Neural cell (in vitro differentiated cells): ENCODE data around the gene TXNDC16.

ENCODE experiments used
- EP300 ChIP-seq: fragments of 450-650 bp; conservative IDR thresholded peaks from 2 replicates; pipeline ENCODE4 v1.6.1; 2014; ENCODE audit warnings: antibody characterized with exemption, mild to moderate bottlenecking, moderate library complexity; ENCODE audit not compliant: poor library complexity, severe bottlenecking
- EZH2 ChIP-seq: fragments of 200-600, 300-800 bp; shearing (Covaris generic), sonication (generic); IDR thresholded peaks from 2 replicates; pipeline ENCODE4 v1.6.1; 2014; ENCODE audit warnings: antibody characterized with exemption, low read length, borderline replicate concordance, mild to moderate bottlenecking; ENCODE audit not compliant: insufficient read depth, poor library complexity, severe bottlenecking
- POLR2AphosphoS5 ChIP-seq: IDR thresholded peaks from 2 replicates; pipeline ENCODE4 v1.6.1; 2012
- TAF1 ChIP-seq: IDR thresholded peaks from 2 replicates; pipeline ENCODE4 v1.6.1; 2012; ENCODE audit warnings: low read depth
- TF ChIP-seq, protein P1 (sequence below): fragments of 450-650 bp; IDR thresholded peaks from 2 replicates; pipeline ENCODE4 v1.5.1; 2014; ENCODE audit warnings: antibody characterized with exemption, mild to moderate bottlenecking, moderate library complexity; ENCODE audit not compliant: poor library complexity, severe bottlenecking

DNA sequence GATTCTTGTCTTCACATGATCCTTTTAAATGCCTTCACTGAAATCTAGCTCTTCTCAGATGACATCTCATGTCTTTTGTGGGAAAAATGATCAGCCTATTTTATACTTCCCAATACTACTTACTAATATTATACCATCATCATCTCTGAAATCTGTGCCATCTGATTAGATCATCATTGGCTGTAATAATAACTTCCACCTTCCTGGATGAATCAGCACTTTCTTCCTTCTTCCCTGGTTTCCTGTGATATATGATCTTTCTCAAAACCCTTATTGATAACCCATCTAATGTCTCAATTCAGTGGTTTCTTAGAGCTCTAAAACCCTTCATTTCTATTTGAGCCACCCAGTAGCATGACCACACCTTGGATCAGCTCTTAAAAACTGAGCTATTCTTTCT lies 31.2 kb upstream of the TXNDC16 start:
- TF ChIP-seq, protein P1, sequence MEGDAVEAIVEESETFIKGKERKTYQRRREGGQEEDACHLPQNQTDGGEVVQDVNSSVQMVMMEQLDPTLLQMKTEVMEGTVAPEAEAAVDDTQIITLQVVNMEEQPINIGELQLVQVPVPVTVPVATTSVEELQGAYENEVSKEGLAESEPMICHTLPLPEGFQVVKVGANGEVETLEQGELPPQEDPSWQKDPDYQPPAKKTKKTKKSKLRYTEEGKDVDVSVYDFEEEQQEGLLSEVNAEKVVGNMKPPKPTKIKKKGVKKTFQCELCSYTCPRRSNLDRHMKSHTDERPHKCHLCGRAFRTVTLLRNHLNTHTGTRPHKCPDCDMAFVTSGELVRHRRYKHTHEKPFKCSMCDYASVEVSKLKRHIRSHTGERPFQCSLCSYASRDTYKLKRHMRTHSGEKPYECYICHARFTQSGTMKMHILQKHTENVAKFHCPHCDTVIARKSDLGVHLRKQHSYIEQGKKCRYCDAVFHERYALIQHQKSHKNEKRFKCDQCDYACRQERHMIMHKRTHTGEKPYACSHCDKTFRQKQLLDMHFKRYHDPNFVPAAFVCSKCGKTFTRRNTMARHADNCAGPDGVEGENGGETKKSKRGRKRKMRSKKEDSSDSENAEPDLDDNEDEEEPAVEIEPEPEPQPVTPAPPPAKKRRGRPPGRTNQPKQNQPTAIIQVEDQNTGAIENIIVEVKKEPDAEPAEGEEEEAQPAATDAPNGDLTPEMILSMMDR = no peak
- no peak for TF ChIP-seq TAF1
- TF ChIP-seq EZH2 = no peak
- no peak for TF ChIP-seq EP300
- TF ChIP-seq POLR2AphosphoS5 = no peak
